ENCODE measurements around the gene SIRT5. TPM values are rescaled to one million over a fixed set of nuclear protein-coding genes. Genes with fewer than 3 reads are reported as not detected.

Gene SIRT5
- total RNA-seq, 4 donors from 2014 or later: 10.5 to 20.4 (median 12.4) TPM

DNA sequence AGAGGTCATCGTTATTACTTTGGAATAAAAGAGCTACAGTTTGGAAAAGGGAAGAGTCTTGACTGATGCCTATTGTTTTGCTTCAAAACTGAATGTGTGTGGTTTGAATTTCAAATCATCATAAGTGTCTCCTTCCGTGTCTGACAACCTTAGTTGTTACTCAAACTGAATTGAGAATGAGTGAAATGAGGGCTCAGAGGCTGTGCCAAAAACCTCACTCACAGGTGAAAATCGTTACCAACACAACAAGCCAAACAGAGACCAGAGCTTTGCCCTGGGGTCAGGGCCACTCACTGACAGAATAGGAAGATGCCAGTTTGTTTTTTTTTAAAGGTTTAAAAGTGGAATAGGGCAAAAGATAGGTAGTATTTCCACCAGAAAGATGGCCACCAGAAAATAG lies 15.2 kb upstream of the SIRT5 start:
- Histone ChIP-seq H3K4me3 (replicated peaks in 1 of 3) (no peak overlapping the region), H3K27ac (peak overlapping the region in 1 of 3 donors; percentile 54), H3K36me3 (no peaks in the 10 kb centered on the region), H3K27me3 (no peaks in the 10 kb centered on the region), H3K4me1 (peaks cover 0 to 23% of the 10 kb centered on the region in 2 donors), H3K9me3 (no peaks in the 10 kb centered on the region)
- intact Hi-C loops (cut with DNase I): no loop called here
- TF ChIP-seq, protein P1, sequence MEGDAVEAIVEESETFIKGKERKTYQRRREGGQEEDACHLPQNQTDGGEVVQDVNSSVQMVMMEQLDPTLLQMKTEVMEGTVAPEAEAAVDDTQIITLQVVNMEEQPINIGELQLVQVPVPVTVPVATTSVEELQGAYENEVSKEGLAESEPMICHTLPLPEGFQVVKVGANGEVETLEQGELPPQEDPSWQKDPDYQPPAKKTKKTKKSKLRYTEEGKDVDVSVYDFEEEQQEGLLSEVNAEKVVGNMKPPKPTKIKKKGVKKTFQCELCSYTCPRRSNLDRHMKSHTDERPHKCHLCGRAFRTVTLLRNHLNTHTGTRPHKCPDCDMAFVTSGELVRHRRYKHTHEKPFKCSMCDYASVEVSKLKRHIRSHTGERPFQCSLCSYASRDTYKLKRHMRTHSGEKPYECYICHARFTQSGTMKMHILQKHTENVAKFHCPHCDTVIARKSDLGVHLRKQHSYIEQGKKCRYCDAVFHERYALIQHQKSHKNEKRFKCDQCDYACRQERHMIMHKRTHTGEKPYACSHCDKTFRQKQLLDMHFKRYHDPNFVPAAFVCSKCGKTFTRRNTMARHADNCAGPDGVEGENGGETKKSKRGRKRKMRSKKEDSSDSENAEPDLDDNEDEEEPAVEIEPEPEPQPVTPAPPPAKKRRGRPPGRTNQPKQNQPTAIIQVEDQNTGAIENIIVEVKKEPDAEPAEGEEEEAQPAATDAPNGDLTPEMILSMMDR (IDR thresholded peaks at IDR 0.05): no peak
- TF ChIP-seq POLR2A (IDR thresholded peaks at IDR 0.05): no peak
- DNase-seq: no peak
- WGBS, 2 donors: 36 to 43% methylated on average over 3 of the region's 3 CpGs

DNA sequence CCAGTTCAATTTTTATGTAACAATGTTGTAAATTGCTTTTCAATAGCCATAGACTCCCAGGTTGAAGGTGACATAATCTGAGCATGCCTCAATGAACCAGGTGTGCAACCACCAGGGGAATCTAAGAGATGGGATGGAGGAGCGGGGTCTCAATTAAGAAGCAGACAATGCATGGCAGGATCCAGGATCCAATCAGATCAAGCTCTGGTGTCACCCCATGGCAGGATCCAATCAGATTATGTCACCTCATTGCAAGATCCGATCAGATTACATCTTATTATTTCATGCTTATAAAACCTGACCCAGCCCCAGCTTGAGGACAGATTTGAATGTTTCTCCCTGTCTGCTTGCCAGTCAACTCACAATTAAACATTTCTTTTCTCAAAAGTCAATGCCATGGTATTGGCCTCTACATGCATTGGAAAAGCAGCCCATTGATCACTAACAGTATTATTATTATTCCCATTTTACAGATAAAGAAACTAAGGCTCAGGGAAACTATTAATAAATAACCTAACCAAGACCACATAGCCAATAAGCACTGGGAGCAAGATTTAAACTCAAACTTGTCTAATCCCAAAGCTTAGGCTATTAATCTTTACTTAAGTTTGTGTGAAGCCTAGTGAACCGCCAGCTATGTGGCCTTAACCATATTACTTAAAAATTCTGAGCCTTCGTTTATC lies 14.3 kb upstream of the SIRT5 start:
- H3K4me3 ChIP-seq (replicated peaks in 1 of 3): no peak overlapping the region
- no peak for TF ChIP-seq POLR2A (IDR thresholded peaks at IDR 0.05)
- TF ChIP-seq, protein P1 (IDR thresholded peaks at IDR 0.05): no peak
- peaks cover 0 to 23% of the 10 kb centered on the region in 2 donors for H3K4me1 ChIP-seq
- intact Hi-C loops (cut with DNase I): no loop called here
- no peak overlapping the region for H3K27ac ChIP-seq
- no peaks in the 10 kb centered on the region for H3K9me3 ChIP-seq
- DNase-seq: no peak
- H3K36me3 ChIP-seq: no peaks in the 10 kb centered on the region
- 94 to 97% methylated on average over 4 of the region's 4 CpGs for WGBS, 2 donors
- H3K27me3 ChIP-seq: no peaks in the 10 kb centered on the region

DNA sequence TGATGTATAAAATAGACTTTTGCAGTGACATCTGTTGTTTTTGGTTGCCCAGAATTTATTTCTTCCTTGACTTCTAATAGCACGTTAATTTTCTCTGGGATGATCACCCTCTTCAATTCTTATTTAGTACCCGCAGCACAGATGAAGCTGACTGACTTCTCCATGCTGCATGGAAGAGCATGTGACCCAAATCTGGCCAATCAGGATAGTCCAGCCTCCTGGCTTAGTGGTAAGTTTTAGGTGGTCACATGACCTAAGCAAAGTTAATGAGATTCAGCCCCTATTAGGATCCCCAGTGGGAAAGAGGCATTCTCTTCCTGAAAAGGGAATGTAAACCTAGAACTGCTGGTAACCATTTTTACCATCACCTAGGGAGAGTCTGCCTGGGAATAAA lies 13.8 kb upstream of the SIRT5 start:
- intact Hi-C loops (cut with DNase I): no loop called here
- Histone ChIP-seq H3K4me1 (peaks cover 0 to 23% of the 10 kb centered on the region in 2 donors), H3K4me3 (replicated peaks in 1 of 3) (no peak overlapping the region), H3K27ac (peak overlapping the region in 1 of 3 donors; percentile 53), H3K27me3 (no peaks in the 10 kb centered on the region), H3K9me3 (no peaks in the 10 kb centered on the region), H3K36me3 (no peaks in the 10 kb centered on the region)
- TF ChIP-seq, protein P1 (IDR thresholded peaks at IDR 0.05): no peak
- TF ChIP-seq POLR2A (IDR thresholded peaks at IDR 0.05): no peak
- DNase-seq: no peak
- WGBS, 2 donors: 94 to 97% methylated on average over 2 of the region's 2 CpGs

DNA sequence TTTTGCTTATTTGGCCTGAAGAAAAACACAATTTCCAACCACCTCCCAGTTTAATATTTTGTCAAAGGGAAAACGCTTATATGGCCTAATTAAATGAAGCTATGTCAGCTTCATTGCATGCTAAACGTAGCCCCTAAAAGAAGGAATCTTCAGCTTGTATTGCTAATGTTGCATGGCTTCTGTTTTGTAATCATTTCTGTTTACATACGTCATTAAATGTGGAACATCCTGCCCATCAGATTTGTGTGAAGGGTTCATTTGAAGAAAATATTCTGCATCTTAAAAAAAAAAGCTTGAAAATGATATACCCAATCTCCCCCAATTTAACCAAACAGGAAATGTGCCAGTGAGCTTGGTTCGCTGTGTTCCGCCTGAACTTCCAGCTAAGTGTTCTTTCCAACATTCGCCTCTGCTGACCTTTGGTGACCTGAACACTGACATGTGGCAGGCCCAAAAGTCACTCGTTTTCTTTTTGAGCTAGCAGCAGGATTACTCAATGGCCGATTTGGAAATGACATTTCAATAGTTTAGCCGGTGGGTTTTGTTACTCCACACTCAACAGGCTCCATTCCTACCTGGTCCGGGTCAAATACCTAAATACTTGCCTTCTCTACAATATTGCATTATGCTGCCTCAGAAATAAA lies 12.7 kb upstream of the SIRT5 start:
- TF ChIP-seq POLR2A (IDR thresholded peaks at IDR 0.05): no peak
- TF ChIP-seq, protein P1 (IDR thresholded peaks at IDR 0.05): no peak
- H3K4me1 ChIP-seq: peaks cover 0 to 23% of the 10 kb centered on the region in 2 donors
- no peaks in the 10 kb centered on the region for H3K36me3 ChIP-seq
- no peaks in the 10 kb centered on the region for H3K27me3 ChIP-seq
- no peaks in the 10 kb centered on the region for H3K9me3 ChIP-seq
- DNase-seq: peak; percentile 54 to 59
- H3K4me3 ChIP-seq (replicated peaks in 1 of 3): no peak overlapping the region
- peak overlapping the region; percentile 50 to 58 (median 53) for H3K27ac ChIP-seq
- WGBS, 2 donors: 40 to 44% methylated on average over 10 of the region's 10 CpGs
- intact Hi-C loops (cut with DNase I): no loop called here

DNA sequence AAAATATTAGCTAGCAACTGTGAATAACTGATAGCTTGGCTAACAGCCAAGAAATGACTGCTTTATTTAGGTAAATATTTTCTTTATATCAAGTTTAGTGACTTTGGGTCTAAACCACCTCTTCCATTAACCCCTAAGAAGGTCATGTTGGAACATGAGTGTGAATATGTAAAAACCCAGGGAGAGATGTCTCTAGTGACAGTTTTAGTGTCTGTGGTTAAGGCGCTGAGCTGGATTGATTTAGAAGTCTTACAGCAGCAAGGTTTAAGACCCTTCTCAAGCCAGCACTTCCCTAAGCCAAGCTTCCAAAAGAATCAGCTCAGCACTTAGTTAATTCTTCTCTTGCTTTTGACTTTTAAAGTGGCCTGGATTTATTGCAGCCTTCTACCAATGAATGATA lies 11.4 kb upstream of the SIRT5 start:
- Histone ChIP-seq H3K27me3 (no peaks in the 10 kb centered on the region), H3K4me1 (peaks cover 0 to 23% of the 10 kb centered on the region in 2 donors), H3K27ac (no peak overlapping the region), H3K9me3 (no peaks in the 10 kb centered on the region), H3K36me3 (no peaks in the 10 kb centered on the region), H3K4me3 (replicated peaks in 1 of 3) (no peak overlapping the region)
- no peak for DNase-seq
- 85 to 94% methylated on average over 1 of the region's 1 CpG for WGBS, 2 donors
- TF ChIP-seq, protein P1 (IDR thresholded peaks at IDR 0.05): no peak
- intact Hi-C loops (cut with DNase I): no loop called here

Data from thyroid gland (tissue), 4 donors.